HuH-7 (cell line): ENCODE data around the gene NOL4L.

ENCODE experiments used
- DNase-seq: peaks from one replicate; pipeline ENCODE4 v3.0.0; 2011; ENCODE audit warnings: low spot score

The NOL4L gene

GRCh38 chr20:32613192-32614053 is 28.3 kb upstream of the NOL4L start:
- no peak for DNase-seq

GRCh38 chr20:32612351-32613191 is 27.4 kb upstream of the NOL4L start:
- no peak for DNase-seq

- DNase-seq, result no peak
These were observed 26.7 kb upstream of the NOL4L start for GRCh38 chr20:32611868-32612267.

- no peak for DNase-seq
These were observed 26.2 kb upstream of the NOL4L start for GRCh38 chr20:32611286-32611685.

- DNase-seq, result no peak
These were observed 25.5 kb upstream of the NOL4L start for GRCh38 chr20:32610472-32611218.

- no peak for DNase-seq
These were observed 24.9 kb upstream of the NOL4L start for GRCh38 chr20:32609993-32610392.

GRCh38 chr20:32609111-32609773 is 24.1 kb upstream of the NOL4L start:
- DNase-seq, result no peak

- no peak for DNase-seq
These were observed 23.5 kb upstream of the NOL4L start for GRCh38 chr20:32608664-32609015.

- no peak for DNase-seq
These were observed 22.9 kb upstream of the NOL4L start for GRCh38 chr20:32607727-32608663.

GRCh38 chr20:32607324-32607723 is 22.2 kb upstream of the NOL4L start:
- no peak for DNase-seq

GRCh38 chr20:32606790-32607189 is 21.7 kb upstream of the NOL4L start:
- DNase-seq, result no peak

- DNase-seq, result no peak
These were observed 21.0 kb upstream of the NOL4L start for GRCh38 chr20:32606107-32606506.

- no peak for DNase-seq
These were observed 20.1 kb upstream of the NOL4L start for GRCh38 chr20:32605167-32605656.

GRCh38 chr20:32603046-32603726 is 18.1 kb upstream of the NOL4L start:
- no peak for DNase-seq

GRCh38 chr20:32602273-32602672 is 17.1 kb upstream of the NOL4L start:
- DNase-seq, result no peak

GRCh38 chr20:32600681-32601237 is 15.6 kb upstream of the NOL4L start:
- DNase-seq, result no peak

GRCh38 chr20:32599783-32600340 is 14.7 kb upstream of the NOL4L start:
- no peak for DNase-seq

GRCh38 chr20:32598606-32599005 is 13.5 kb upstream of the NOL4L start:
- no peak for DNase-seq

GRCh38 chr20:32597714-32598113 is 12.6 kb upstream of the NOL4L start:
- DNase-seq, result no peak
